Putamen (tissue), 1 donor: ENCODE measurements around the gene TLE3.
"Not testable (repeated sequence)": the region's sequence is repeated elsewhere in the genome, so short reads cannot be mapped to it uniquely, and the experiment has no call there.

Experiments
- DNase-seq: peaks from one replicate; pipeline ENCODE4 v3.0.0-alpha.2; 2016; ENCODE audit warnings: low spot score

TLE3 gene

GRCh38 chr15:70097321-70098152 lies at the start of gene TLE3:
TLE3 (minus strand) TSS chr15:70097917; CDS start chr15:70096798, 1,119 bp downstream.
- DNase-seq = peak; percentile 97

- no peak for DNase-seq
These were observed 49.6 kb upstream of the TLE3 start for GRCh38 chr15:70147178-70147760.

- DNase-seq = no peak
These were observed 49.1 kb upstream of the TLE3 start for GRCh38 chr15:70146771-70147170.

GRCh38 chr15:70146162-70146561 lies 48.4 kb upstream of the TLE3 start:
- no peak for DNase-seq

DNA sequence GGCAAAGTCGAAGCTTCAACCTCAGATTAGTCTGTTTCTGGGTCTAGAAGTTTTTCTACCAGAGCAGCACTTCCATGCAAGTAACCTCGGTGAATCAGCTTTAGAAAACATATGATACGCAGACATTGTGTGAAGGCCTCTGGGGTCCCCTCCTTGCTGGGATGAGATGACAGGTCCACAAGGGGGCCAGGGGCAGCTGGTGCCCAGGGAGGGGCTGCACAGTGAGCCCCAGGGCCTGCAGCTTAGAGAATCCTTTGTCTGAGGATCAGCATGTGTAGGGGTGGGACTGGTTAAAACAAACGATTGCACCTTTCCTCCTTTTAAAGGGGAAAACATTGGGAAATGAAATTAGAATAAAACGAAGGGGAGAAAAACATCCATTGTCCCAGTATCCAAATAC lies 47.5 kb upstream of the TLE3 start:
- DNase-seq = no peak

DNA sequence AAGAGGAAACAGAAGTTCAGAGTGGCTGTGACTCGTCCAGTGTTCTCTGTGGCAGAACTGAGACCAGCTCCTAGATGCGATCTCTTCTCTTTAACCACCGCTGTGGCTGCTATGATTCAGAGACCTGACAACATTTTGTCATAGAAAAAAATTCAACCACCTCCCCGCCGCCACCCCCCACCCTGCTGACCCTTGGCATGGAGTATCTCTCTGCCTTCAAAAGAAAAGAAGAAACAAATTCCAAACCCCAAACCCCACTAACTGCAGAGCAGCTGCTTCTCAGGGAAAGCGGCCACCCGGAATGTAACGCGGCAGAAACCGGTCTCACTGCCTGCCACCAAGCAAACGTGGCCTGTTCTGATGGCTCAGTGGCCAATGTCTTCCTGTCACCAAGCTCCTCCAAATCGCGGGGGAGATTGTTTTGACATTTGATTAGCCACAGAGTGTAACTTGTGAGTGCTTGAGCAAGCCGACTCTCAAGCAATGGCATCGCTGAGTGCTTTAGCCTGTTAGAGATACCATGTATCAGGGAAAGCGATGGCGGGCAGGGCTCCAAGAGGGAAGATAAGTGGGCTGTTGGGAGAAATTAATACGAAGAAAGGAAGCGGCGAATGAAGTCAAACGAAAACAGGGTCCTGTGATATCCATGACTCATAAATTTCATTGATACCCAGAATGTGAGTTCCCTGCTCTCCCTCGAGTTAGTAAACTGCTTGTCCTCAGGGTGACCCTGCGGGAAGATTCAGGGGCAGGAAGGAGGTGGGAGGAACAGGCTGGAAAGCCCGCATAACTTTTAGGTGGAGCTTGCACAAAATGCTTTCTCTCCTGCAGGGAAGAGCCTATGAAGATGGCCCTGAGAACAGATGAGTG lies 44.8 kb upstream of the TLE3 start:
- no peak for DNase-seq

DNA sequence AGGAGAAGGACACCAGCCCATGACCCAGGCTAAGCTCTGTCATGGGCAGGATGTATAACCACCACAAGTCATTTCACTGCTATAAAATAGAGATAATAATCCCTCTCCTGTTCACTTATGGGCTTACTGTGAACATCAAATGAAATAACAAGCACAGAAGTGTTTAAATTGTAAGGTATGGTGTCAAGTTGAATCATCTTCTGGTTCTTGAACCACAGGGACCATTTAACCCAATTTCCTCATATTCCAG lies 44.3 kb upstream of the TLE3 start:
- DNase-seq = no peak

GRCh38 chr15:70141376-70142071 lies 43.8 kb upstream of the TLE3 start:
- no peak for DNase-seq

DNA sequence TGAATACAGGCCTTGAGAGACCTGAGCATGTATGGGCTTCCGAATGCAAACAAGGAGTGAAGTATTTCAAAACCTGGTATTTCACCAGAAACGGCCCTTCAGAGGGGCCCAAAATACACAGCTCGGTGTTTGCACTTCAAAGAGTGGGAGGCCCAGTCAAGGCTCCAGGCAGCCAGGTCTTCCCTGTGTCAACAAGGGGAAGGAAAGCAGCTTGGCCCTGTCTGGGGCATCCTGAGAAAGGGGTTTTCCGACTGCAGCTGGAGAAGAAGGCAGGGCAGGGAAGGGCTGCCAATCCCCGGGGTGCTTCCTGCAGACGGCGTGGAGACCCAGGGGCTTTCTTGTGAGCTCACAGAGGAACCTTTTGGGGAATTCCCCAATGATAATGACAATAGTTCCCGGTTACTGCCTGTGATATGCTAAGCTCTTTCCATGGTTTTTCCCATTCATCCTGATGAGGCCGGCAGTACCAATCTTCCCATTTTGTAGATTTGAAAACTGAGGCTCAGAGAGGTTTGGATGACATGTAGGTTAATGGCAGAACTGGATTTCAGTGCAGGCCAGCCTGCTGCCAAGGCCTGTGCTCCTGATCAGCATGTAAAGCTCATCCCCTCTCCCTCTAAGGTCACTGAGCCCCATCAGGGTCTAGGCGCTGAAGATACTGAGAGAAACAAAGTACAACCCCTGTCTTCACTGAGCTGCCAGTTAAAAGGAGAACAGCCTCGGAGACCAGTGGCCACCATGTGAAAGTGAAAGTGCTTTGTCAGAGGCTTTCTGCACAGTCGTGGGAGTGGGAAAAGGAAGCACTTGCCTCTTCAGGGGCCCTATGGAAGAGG lies 43.0 kb upstream of the TLE3 start:
- no peak for DNase-seq

DNA sequence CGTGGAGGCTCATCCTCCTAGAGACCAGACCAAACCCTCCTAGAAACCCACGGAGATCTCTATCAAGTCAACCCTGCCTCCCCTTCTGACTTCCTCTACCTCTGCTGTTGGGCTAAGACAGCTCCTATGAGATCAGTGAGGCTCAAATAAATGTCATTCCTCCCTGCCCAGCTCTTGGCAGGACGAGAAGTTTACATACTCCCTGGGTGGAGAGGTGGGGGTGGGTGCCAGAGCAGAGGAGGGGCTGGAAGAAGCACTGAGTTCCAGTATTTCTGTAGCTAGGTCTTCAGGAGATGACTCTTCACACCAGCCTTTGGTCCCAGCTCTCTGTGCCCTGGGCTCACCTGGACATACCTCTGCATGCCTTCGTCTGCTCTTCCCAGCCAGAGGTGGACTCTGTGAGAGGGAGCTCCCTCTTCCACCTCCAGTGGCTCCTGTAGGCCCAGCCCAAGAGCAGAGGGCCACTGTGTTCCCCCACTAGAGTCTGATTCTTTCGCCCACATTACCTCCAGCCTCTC lies 42.4 kb upstream of the TLE3 start:
- no peak for DNase-seq

GRCh38 chr15:70137967-70138366 lies 40.2 kb upstream of the TLE3 start:
- no peak for DNase-seq

DNA sequence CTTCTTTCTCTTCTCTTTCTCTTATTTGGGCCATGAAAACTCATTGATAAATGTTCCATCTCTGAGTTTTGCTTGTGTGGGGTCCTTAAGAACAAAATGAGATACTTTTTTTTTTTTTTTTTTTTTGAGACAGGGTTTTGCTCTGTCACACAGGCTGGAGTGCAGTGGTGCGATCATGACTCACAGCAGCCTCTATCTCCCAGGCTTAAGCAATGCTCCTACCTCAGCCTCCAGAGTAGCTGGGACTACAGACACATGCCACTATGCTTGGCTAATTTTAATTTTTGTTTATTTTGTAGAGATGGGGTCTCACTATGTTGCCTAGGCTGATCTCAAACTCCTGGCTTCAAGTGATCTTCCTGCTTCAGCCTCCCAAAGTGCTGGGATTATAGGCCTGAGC lies 39.3 kb upstream of the TLE3 start:
- DNase-seq = not testable (repeated sequence)

- no peak for DNase-seq
These were observed 36.2 kb upstream of the TLE3 start for GRCh38 chr15:70133781-70134421.

- no peak for DNase-seq
These were observed 35.6 kb upstream of the TLE3 start for GRCh38 chr15:70133296-70133695.

DNA sequence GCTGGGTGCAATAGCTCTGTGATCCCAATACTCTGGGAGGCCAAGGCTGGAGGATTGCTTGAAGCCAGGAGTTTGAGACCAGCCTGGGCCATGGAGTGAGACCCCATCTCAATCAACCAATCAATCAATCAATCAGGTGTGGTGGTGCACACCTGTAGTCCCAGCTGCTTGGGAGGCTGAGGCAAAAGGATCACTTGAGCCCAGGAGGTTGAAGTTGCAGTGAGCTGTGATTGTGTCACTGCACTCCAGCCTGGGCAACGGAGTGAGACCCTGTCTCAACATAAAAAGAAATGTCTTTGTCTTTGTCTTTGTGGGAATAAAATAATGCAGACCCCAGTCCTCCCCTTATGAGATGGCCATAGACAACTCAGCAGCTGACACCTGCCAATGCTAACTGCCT lies 34.9 kb upstream of the TLE3 start:
- DNase-seq = no peak

DNA sequence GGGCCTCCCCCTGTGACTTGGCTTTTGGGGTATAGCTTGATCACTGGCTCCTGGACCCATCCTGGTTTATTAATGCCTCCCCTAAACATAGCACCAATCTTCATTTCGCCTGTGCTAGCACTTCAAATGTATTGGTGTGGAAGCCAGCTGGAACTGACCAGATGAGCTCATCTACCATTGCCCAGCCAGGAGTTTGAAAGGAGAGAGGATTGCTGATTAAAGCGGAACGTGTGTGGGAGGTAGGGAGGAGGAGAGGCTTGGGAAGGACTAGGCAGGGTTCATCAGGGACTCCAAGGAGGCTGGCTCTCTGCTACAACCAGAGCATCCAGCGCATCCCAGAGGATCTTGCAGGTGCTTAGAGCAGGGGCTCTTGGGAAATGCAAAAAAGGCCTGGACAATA lies 34.4 kb upstream of the TLE3 start:
- no peak for DNase-seq

DNA sequence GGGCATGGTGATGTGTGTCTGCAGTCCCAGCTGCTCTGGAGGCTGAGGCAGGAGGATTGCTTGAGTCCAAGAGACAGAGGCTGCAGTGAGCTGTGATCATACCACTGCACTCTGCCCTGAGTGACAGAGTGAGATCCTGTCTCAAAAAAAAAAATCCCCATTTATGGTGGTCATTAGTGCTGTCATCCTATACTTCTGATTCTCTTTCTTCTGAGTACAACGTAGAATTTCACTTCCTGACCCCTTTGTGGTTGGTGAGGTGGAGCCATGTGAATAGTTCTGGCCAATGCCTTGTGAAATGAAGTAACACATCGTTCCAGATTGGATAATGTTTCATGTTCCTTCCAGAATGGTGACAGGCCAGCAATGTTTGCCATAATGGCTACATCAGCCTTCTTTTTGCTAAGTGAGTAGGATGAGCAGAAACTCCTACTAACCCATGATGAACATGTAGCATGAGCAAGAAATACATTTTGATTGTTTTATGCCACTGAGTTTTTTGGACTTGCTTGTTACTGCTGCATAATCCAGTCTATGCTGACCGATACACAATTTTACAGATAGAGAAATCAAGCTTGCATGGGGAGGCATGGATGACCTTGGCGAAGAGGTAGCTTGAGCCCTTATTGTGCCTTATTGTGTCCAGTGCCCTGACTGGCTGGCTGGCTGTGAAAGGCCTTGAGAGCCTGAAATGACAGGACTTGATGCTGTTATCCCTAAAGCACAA lies 30.9 kb upstream of the TLE3 start:
- DNase-seq = no peak

DNA sequence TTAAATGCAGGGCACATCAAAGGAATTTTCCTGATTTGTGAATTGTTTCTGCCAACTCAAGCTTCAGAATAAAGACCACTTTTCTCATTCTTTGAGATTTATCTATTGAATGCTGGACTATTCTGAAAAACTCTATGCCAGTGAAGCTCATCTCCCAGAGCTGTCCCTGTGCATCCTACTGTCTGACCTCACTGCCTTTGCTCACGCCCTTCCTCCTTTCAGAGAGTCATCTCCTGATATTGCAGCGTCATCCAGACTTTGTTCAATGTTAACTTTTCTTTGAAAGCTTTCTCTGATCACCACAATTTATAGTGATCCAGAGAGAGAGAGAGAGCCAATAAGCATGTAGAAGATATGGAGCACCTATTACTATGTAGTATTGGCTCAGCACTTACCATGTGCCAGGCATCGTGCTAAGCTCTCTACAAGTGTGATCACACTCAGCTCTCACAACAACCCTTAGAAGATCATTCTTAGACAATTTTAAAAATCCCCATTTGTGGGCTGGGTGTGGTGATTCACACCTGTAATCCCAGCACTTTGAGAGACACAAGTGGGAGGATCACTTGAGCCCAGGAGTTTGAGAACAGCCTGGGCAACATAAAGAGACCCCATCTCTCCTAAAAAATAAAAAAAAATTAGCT lies 30.2 kb upstream of the TLE3 start:
- DNase-seq = no peak

- peak; percentile 34 for DNase-seq
These were observed 29.6 kb upstream of the TLE3 start for GRCh38 chr15:70127288-70127746.

- no peak for DNase-seq
These were observed 28.6 kb upstream of the TLE3 start for GRCh38 chr15:70126362-70126761.
